HepG2 (cell line): ENCODE results near the gene ATG16L2. TPM values are rescaled to one million over a fixed set of nuclear protein-coding genes. Genes with fewer than 3 reads are reported as not detected.

ENCODE experiments used
- NFE2L1 ChIP-seq: sonication (generic); formaldehyde crosslinking; IDR thresholded peaks from 2 replicates; pipeline ENCODE4 v1.4.0; 2020; ENCODE audit warnings: missing genetic modification reagents, mild to moderate bottlenecking, borderline replicate concordance
- NR2F6 ChIP-seq, 2 experiments: IDR thresholded peaks; 2 replicates each; pipeline ENCODE4 v1.6.1; 2016; ENCODE audit warnings: antibody characterized with exemption in 1 of 2, mild to moderate bottlenecking in 1 of 2
- PAX8 ChIP-seq: sonication (generic); formaldehyde crosslinking; IDR thresholded peaks from 2 replicates; pipeline ENCODE4 v1.8.0; 2022; ENCODE audit warnings: mild to moderate bottlenecking, missing genetic modification reagents, borderline replicate concordance
- RBFOX2 ChIP-seq: fragments of 200-400 bp; formaldehyde crosslinking; IDR thresholded peaks from 2 replicates; pipeline ENCODE4 v1.6.1; 2017; ENCODE audit warnings: low read depth, mild to moderate bottlenecking, low read length
- SMAD9 ChIP-seq: sonication (generic); formaldehyde crosslinking; IDR thresholded peaks from 2 replicates; pipeline ENCODE4 v1.5.1; 2020; ENCODE audit warnings: mild to moderate bottlenecking, missing genetic modification reagents
- TBX2 ChIP-seq: sonication (generic); formaldehyde crosslinking; IDR thresholded peaks from 2 replicates; pipeline ENCODE4 v1.5.0; 2020; ENCODE audit warnings: missing genetic modification reagents, mild to moderate bottlenecking, borderline replicate concordance
- ZFY ChIP-seq: sonication (generic); formaldehyde crosslinking; IDR thresholded peaks from 2 replicates; pipeline ENCODE4 v1.4.0; 2020; ENCODE audit warnings: missing genetic modification reagents
- ZNF207 ChIP-seq: fragments of 450-650 bp; IDR thresholded peaks from 2 replicates; pipeline ENCODE4 v1.6.1; 2016; ENCODE audit warnings: antibody characterized with exemption, borderline replicate concordance
- ZNF431 ChIP-seq: sonication (generic); formaldehyde crosslinking; IDR thresholded peaks from 2 replicates; pipeline ENCODE4 v1.9.0; 2022; ENCODE audit warnings: missing genetic modification reagents, low read depth, mild to moderate bottlenecking, borderline replicate concordance
- ZNF501 ChIP-seq: sonication (generic); formaldehyde crosslinking; IDR thresholded peaks from 2 replicates; pipeline ENCODE4 v1.5.1; 2020; ENCODE audit warnings: mild to moderate bottlenecking, moderate library complexity, missing genetic modification reagents
- ZNF660 ChIP-seq: sonication (generic); formaldehyde crosslinking; IDR thresholded peaks from 2 replicates; pipeline ENCODE4 v1.5.1; 2020; ENCODE audit warnings: mild to moderate bottlenecking, low read depth, missing genetic modification reagents, borderline replicate concordance
- ZNF781 ChIP-seq: sonication (generic); formaldehyde crosslinking; IDR thresholded peaks from 2 replicates; pipeline ENCODE4 v1.5.1; 2020; ENCODE audit warnings: borderline replicate concordance, mild to moderate bottlenecking, missing genetic modification reagents; ENCODE audit errors: not compliant biosample characterization
- ZNF800 ChIP-seq: sonication (generic); formaldehyde crosslinking; IDR thresholded peaks from 2 replicates; pipeline ENCODE4 v1.4.0; 2020; ENCODE audit warnings: missing genetic modification reagents
- ZSCAN25 ChIP-seq: sonication (generic); formaldehyde crosslinking; IDR thresholded peaks from 2 replicates; pipeline ENCODE4 v1.8.0; 2022; ENCODE audit warnings: mild to moderate bottlenecking, missing genetic modification reagents
- polyA plus RNA-seq, 8 experiments: library from polyadenylated mRNA; depleted of rRNA in 3 of 8; stranded (reverse) in 7 of 8; unstranded in 1 of 8; fragments of >200 nt; fragmentation: Illumina TruSeq in 4 of 8; extraction: Trizol in 4 of 8; gene quantifications; 2 replicates each; pipeline versions ENCODE4 v1.2.1 to v1.2.3, GENCODE V29; 2011 to 2016; ENCODE audit warnings: low read depth in 4 of 8, missing spikeins in 1 of 8, mixed read lengths in 1 of 8; ENCODE audit not compliant: insufficient read depth in 1 of 8
- total RNA-seq, 5 experiments: library from RNA; depleted of rRNA; stranded (reverse); fragments of >200 nt; fragmentation: Illumina TruSeq; extraction: Trizol; gene quantifications; 2 replicates each; pipeline ENCODE4 v1.2.3, GENCODE V29; 2016; ENCODE audit warnings: low read depth in 1 of 5
- TF ChIP-seq, protein P1 (sequence below): sonication (generic); formaldehyde crosslinking; IDR thresholded peaks from 2 replicates; pipeline ENCODE4 v1.8.1; 2022; ENCODE audit warnings: mild to moderate bottlenecking, missing genetic modification reagents
- TF ChIP-seq, protein P2 (sequence below): sonication (generic); formaldehyde crosslinking; IDR thresholded peaks from 2 replicates; pipeline ENCODE4 v1.5.1; 2020; ENCODE audit warnings: missing genetic modification reagents, mild to moderate bottlenecking, borderline replicate concordance
- TF ChIP-seq, protein P3 (sequence below): sonication (generic); formaldehyde crosslinking; IDR thresholded peaks from 2 replicates; pipeline ENCODE4 v1.8.0; 2022; ENCODE audit warnings: low read depth, missing genetic modification reagents
- TF ChIP-seq, protein P4 (sequence below): sonication (generic); formaldehyde crosslinking; IDR thresholded peaks from 2 replicates; pipeline ENCODE4 v1.4.0; 2020; ENCODE audit warnings: mild to moderate bottlenecking, missing genetic modification reagents

ATG16L2 gene
- total and polyA plus RNA-seq, 2 of the 13 experiments (the other 11 are each of a cell fraction or from before 2014, with no cell fraction given): 6.2 to 14.8 TPM

GRCh38 chr11:72814286-72815109, at the start of gene ATG16L2 (continued):
- TF ChIP-seq, protein P1, sequence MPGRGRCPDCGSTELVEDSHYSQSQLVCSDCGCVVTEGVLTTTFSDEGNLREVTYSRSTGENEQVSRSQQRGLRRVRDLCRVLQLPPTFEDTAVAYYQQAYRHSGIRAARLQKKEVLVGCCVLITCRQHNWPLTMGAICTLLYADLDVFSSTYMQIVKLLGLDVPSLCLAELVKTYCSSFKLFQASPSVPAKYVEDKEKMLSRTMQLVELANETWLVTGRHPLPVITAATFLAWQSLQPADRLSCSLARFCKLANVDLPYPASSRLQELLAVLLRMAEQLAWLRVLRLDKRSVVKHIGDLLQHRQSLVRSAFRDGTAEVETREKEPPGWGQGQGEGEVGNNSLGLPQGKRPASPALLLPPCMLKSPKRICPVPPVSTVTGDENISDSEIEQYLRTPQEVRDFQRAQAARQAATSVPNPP (CRISPR knock-in tag): no peak
- TF ChIP-seq ZNF501: no peak
- peak; percentile 78 for TF ChIP-seq RBFOX2
- no peak for TF ChIP-seq ZNF660
- no peak for TF ChIP-seq ZNF207
- no peak for TF ChIP-seq ZFY (CRISPR knock-in tag)
- no peak for TF ChIP-seq NFE2L1 (CRISPR knock-in tag)
- TF ChIP-seq ZNF800 (CRISPR knock-in tag): peak; percentile 91
- no peak for TF ChIP-seq PAX8 (CRISPR knock-in tag)
- TF ChIP-seq ZNF431 (CRISPR knock-in tag): 0 out of 2 replicates have a peak, but pooled peaks have one; percentile 65
- TF ChIP-seq NR2F6 (IDR thresholded peaks at IDR 0.05): no peak
- TF ChIP-seq NR2F6 (CRISPR knock-in tag; IDR thresholded peaks at IDR 0.05): 0 out of 2 replicates have a peak, but pooled peaks have one; percentile 5
- TF ChIP-seq, protein P2, sequence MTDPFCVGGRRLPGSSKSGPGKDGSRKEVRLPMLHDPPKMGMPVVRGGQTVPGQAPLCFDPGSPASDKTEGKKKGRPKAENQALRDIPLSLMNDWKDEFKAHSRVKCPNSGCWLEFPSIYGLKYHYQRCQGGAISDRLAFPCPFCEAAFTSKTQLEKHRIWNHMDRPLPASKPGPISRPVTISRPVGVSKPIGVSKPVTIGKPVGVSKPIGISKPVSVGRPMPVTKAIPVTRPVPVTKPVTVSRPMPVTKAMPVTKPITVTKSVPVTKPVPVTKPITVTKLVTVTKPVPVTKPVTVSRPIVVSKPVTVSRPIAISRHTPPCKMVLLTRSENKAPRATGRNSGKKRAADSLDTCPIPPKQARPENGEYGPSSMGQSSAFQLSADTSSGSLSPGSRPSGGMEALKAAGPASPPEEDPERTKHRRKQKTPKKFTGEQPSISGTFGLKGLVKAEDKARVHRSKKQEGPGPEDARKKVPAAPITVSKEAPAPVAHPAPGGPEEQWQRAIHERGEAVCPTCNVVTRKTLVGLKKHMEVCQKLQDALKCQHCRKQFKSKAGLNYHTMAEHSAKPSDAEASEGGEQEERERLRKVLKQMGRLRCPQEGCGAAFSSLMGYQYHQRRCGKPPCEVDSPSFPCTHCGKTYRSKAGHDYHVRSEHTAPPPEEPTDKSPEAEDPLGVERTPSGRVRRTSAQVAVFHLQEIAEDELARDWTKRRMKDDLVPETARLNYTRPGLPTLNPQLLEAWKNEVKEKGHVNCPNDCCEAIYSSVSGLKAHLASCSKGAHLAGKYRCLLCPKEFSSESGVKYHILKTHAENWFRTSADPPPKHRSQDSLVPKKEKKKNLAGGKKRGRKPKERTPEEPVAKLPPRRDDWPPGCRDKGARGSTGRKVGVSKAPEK: no peak
- TF ChIP-seq SMAD9 (CRISPR knock-in tag): peak; percentile 28; the same call in 1 of the 2 replicates
- no peak for TF ChIP-seq ZNF781 (CRISPR knock-in tag)
- TF ChIP-seq, protein P3, sequence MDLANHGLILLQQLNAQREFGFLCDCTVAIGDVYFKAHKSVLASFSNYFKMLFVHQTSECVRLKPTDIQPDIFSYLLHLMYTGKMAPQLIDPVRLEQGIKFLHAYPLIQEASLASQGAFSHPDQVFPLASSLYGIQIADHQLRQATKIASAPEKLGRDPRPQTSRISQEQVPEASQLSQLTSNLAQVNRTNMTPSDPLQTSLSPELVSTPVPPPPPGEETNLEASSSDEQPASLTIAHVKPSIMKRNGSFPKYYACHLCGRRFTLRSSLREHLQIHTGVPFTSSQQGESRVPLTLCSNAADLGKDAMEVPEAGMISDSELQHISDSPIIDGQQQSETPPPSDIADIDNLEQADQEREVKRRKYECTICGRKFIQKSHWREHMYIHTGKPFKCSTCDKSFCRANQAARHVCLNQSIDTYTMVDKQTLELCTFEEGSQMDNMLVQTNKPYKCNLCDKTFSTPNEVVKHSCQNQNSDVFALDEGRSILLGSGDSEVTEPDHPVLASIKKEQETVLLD: peak; percentile 74; the same call in 1 of the 2 replicates
- TF ChIP-seq, protein P4, sequence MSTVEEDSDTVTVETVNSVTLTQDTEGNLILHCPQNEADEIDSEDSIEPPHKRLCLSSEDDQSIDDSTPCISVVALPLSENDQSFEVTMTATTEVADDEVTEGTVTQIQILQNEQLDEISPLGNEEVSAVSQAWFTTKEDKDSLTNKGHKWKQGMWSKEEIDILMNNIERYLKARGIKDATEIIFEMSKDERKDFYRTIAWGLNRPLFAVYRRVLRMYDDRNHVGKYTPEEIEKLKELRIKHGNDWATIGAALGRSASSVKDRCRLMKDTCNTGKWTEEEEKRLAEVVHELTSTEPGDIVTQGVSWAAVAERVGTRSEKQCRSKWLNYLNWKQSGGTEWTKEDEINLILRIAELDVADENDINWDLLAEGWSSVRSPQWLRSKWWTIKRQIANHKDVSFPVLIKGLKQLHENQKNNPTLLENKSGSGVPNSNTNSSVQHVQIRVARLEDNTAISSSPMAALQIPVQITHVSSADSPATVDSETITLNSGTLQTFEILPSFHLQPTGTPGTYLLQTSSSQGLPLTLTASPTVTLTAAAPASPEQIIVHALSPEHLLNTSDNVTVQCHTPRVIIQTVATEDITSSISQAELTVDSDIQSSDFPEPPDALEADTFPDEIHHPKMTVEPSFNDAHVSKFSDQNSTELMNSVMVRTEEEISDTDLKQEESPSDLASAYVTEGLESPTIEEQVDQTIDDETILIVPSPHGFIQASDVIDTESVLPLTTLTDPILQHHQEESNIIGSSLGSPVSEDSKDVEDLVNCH (CRISPR knock-in tag): no peak
- peak; percentile 46; the same call in 1 of the 2 replicates for TF ChIP-seq TBX2 (CRISPR knock-in tag)
- TF ChIP-seq ZSCAN25 (CRISPR knock-in tag): no peak
